IMR-90 (cell line): Measurements from ENCODE around the gene CMC2. TPM values are rescaled to one million over a fixed set of nuclear protein-coding genes. Genes with fewer than 3 reads are reported as not detected.

ENCODE experiments used
- ATAC-seq: fragments of 200-7000 bp; cut with Tn5 transposase; 2 replicates; pipeline ENCODE4 v1.9.1; 2020; ENCODE audit warnings: low read depth, mild to moderate bottlenecking, moderate library complexity
- BruUV-seq: library from RNA; stranded (reverse); fragments of 400-500 nt; replicated peaks from 2 replicates; lab custom pipeline; 2021; lab: Mats Ljungman, UMichigan
- CTCF ChIA-PET: fragments of 300-600 bp; formaldehyde crosslinking; extraction: SDS; loops from one replicate; lab custom pipeline; 2021; ENCODE audit warnings: antibody characterized with exemption; lab: Yijun Ruan, JAX
- POLR2A ChIA-PET: fragments of 300-600 bp; sonication (Branson Sonifier 250); formaldehyde crosslinking; loops from one replicate; lab custom pipeline; 2022; ENCODE audit warnings: antibody characterized with exemption; ENCODE audit not compliant: unreplicated experiment; lab: Charles Lee
- DNase-seq: peaks from one replicate; pipeline ENCODE4 v3.0.0; 2013
- H2AFZ ChIP-seq: replicated peaks from 2 replicates; pipeline ENCODE3; 2013; ENCODE audit warnings: low read length, mild to moderate bottlenecking; ENCODE audit not compliant: poor library complexity
- H2AK5ac ChIP-seq: 2 replicates; pipeline ENCODE4 v1.6.1; 2013; ENCODE audit warnings: low read depth, low read length, inconsistent platforms
- H2AK9ac ChIP-seq: replicated peaks from 2 replicates; pipeline ENCODE3; 2013; ENCODE audit warnings: mild to moderate bottlenecking, low read depth, low read length, moderate library complexity; ENCODE audit not compliant: poor library complexity
- H2BK120ac ChIP-seq: 2 replicates; pipeline ENCODE4 v1.6.1; 2013; ENCODE audit warnings: low read depth, low read length, inconsistent platforms
- H2BK15ac ChIP-seq: 3 replicates; pipeline ENCODE4 v1.6.1; 2013; ENCODE audit warnings: low read depth, low read length, inconsistent platforms
- H2BK20ac ChIP-seq: 2 replicates; pipeline ENCODE4 v1.6.1; 2013; ENCODE audit warnings: low read depth, mild to moderate bottlenecking, inconsistent platforms, low read length, moderate library complexity
- H2BK5ac ChIP-seq: 2 replicates; pipeline ENCODE4 v1.6.1; 2013; ENCODE audit warnings: mild to moderate bottlenecking, low read depth, low read length, inconsistent platforms; ENCODE audit not compliant: poor library complexity, severe bottlenecking
- H3K14ac ChIP-seq: replicated peaks from 2 replicates; pipeline ENCODE4 v1.6.1; 2013; ENCODE audit warnings: low read depth, low read length, inconsistent platforms
- H3K18ac ChIP-seq: 2 replicates; pipeline ENCODE4 v1.6.1; 2013; ENCODE audit warnings: low read depth, low read length, control low read depth
- H3K23ac ChIP-seq: 2 replicates; pipeline ENCODE4 v1.6.1; 2013; ENCODE audit warnings: low read depth, low read length, inconsistent platforms
- H3K27ac ChIP-seq: 2 replicates; pipeline ENCODE4 v1.5.1; 2013; ENCODE audit warnings: mild to moderate bottlenecking, control low read depth, low read length; ENCODE audit not compliant: insufficient read depth
- H3K27me3 ChIP-seq: 2 replicates; pipeline ENCODE4 v1.6.1; 2013; ENCODE audit warnings: low read length; ENCODE audit not compliant: control insufficient read depth, insufficient read depth
- H3K36me3 ChIP-seq: 2 replicates; pipeline ENCODE4 v1.6.1; 2013; ENCODE audit warnings: low read length, mixed read lengths; ENCODE audit not compliant: control insufficient read depth, insufficient read depth
- H3K4ac ChIP-seq: 2 replicates; pipeline ENCODE4 v1.6.1; 2013; ENCODE audit warnings: low read depth, low read length, inconsistent platforms
- H3K4me1 ChIP-seq: 2 replicates; pipeline ENCODE4 v1.6.1; 2013; ENCODE audit warnings: low read length, mixed read lengths; ENCODE audit not compliant: control insufficient read depth, insufficient read depth
- H3K4me2 ChIP-seq: 2 replicates; pipeline ENCODE4 v1.6.1; 2013; ENCODE audit warnings: low read depth, mild to moderate bottlenecking, control low read depth, low read length, moderate library complexity
- H3K4me3 ChIP-seq: 2 replicates; pipeline ENCODE4 v1.5.1; 2013; ENCODE audit warnings: low read depth, mild to moderate bottlenecking, control low read depth, low read length, moderate library complexity; ENCODE audit not compliant: insufficient read depth
- H3K56ac ChIP-seq: 2 replicates; pipeline ENCODE4 v1.6.1; 2013; ENCODE audit warnings: low read length, inconsistent platforms; ENCODE audit not compliant: insufficient read depth; ENCODE audit errors: extremely low read depth
- H3K79me1 ChIP-seq, 2 experiments: 2 replicates each; pipeline ENCODE4 v1.6.1; 2013; ENCODE audit warnings: low read length in 2 of 2, inconsistent platforms in 1 of 2, low read depth in 1 of 2
- H3K9ac ChIP-seq: 2 replicates; pipeline ENCODE4 v1.6.1; 2013; ENCODE audit warnings: low read depth, low read length, control low read depth
- H3K9me1 ChIP-seq: 2 replicates; pipeline ENCODE4 v1.6.1; 2013; ENCODE audit warnings: low read length, inconsistent platforms; ENCODE audit not compliant: insufficient read depth
- H3K9me3 ChIP-seq: 2 replicates; pipeline ENCODE4 v1.6.1; 2013; ENCODE audit warnings: low read length; ENCODE audit not compliant: control insufficient read depth, insufficient read depth
- H4K20me1 ChIP-seq: 2 replicates; pipeline ENCODE4 v1.6.1; 2013; ENCODE audit warnings: low read length, inconsistent platforms; ENCODE audit not compliant: insufficient read depth
- H4K5ac ChIP-seq: 2 replicates; pipeline ENCODE4 v1.6.1; 2013; ENCODE audit warnings: mild to moderate bottlenecking, low read depth, low read length, control low read depth
- H4K8ac ChIP-seq, 2 experiments: 2 replicates each; pipeline ENCODE4 v1.6.1; 2013; ENCODE audit warnings: low read depth in 2 of 2, low read length in 2 of 2, control low read depth in 1 of 2, inconsistent platforms in 1 of 2
- H4K91ac ChIP-seq: 2 replicates; pipeline ENCODE4 v1.6.1; 2013; ENCODE audit warnings: low read depth, low read length, inconsistent platforms; ENCODE audit not compliant: insufficient read depth
- BHLHE40 ChIP-seq: fragments of 150-350 bp; IDR thresholded peaks from 2 replicates; pipeline ENCODE4 v1.6.1; 2016; ENCODE audit warnings: mild to moderate bottlenecking, low read depth, low read length
- CEBPB ChIP-seq: IDR thresholded peaks from 2 replicates; pipeline ENCODE4 v1.6.1; 2012; ENCODE audit warnings: low read depth, low read length, improper control_type of control experiment
- CHD1 ChIP-seq: IDR thresholded peaks from 2 replicates; pipeline ENCODE4 v1.6.1; 2012; ENCODE audit warnings: low read depth, low read length, improper control_type of control experiment
- CTCF ChIP-seq: conservative IDR thresholded peaks from 2 replicates; pipeline ENCODE4 v1.5.1; 2012; ENCODE audit warnings: mild to moderate bottlenecking, low read depth, low read length, improper control_type of control experiment
- ELK1 ChIP-seq: fragments of 150-350 bp; IDR thresholded peaks from 2 replicates; pipeline ENCODE4 v1.6.1; 2016; ENCODE audit warnings: low read depth, mild to moderate bottlenecking, low read length, moderate library complexity, borderline replicate concordance
- FOS ChIP-seq: fragments of 150-350 bp; IDR thresholded peaks from 2 replicates; pipeline ENCODE4 v1.6.1; 2016; ENCODE audit warnings: low read depth, low read length
- MAFK ChIP-seq: IDR thresholded peaks from 2 replicates; pipeline ENCODE4 v1.6.1; 2012; ENCODE audit warnings: low read depth, low read length, improper control_type of control experiment
- MAZ ChIP-seq: IDR thresholded peaks from 2 replicates; pipeline ENCODE4 v1.6.1; 2012; ENCODE audit warnings: low read depth, mild to moderate bottlenecking, low read length, improper control_type of control experiment, moderate library complexity, borderline replicate concordance
- MXI1 ChIP-seq: IDR thresholded peaks from 2 replicates; pipeline ENCODE4 v1.6.1; 2012; ENCODE audit warnings: low read depth, mild to moderate bottlenecking, low read length, moderate library complexity, borderline replicate concordance
- NFE2L2 ChIP-seq: fragments of 150-350 bp; IDR thresholded peaks from 2 replicates; pipeline ENCODE4 v1.6.1; 2016; ENCODE audit warnings: low read depth, mild to moderate bottlenecking, low read length
- POLR2A ChIP-seq: IDR thresholded peaks from 2 replicates; pipeline ENCODE4 v1.6.1; 2012; ENCODE audit warnings: mild to moderate bottlenecking, low read depth, low read length
- RAD21 ChIP-seq: IDR thresholded peaks from 2 replicates; pipeline ENCODE4 v1.6.1; 2012; ENCODE audit warnings: low read length, improper control_type of control experiment
- RCOR1 ChIP-seq: IDR thresholded peaks from 2 replicates; pipeline ENCODE4 v1.6.1; 2012; ENCODE audit warnings: mild to moderate bottlenecking, low read length, improper control_type of control experiment; ENCODE audit not compliant: insufficient replicate concordance
- RFX5 ChIP-seq: IDR thresholded peaks from 2 replicates; pipeline ENCODE4 v1.8.0; 2012; ENCODE audit warnings: low read depth, mild to moderate bottlenecking, low read length, moderate library complexity
- SMC3 ChIP-seq: fragments of 150-350 bp; IDR thresholded peaks from 2 replicates; pipeline ENCODE4 v1.6.1; 2016; ENCODE audit warnings: low read depth, mild to moderate bottlenecking, antibody characterized with exemption, low read length, moderate library complexity
- USF2 ChIP-seq: fragments of 150-350 bp; IDR thresholded peaks from 2 replicates; pipeline ENCODE4 v1.6.1; 2017; ENCODE audit warnings: mild to moderate bottlenecking, antibody characterized with exemption, low read length, low read depth
- WGBS, 2 experiments: methylation state at CpG; one replicate each; pipeline versions ENCODE4 v1.1.5 to v1.1.7; 2013; ENCODE audit warnings: missing lambda C conversion rate in 2 of 2; ENCODE audit not compliant: insufficient read length in 1 of 2; ENCODE audit errors: extremely low coverage in 2 of 2; 5-methylcytosine and 5-hydroxymethylcytosine counted together
- dilution Hi-C: fragments of 300-500 bp; cut with HindIII; formaldehyde crosslinking; loops from one replicate; pipeline ENCODE4 v1.14.3; 2018; ENCODE audit warnings: low sequenced_read_pairs; ENCODE audit not compliant: unreplicated experiment
- in situ Hi-C: fragments of 300-500 bp; cut with MboI; formaldehyde crosslinking; loops from 3 replicates; pipeline ENCODE4 v1.14.3; 2019; ENCODE audit warnings: low sequenced_read_pairs, inconsistent platforms, mixed read lengths
- intact Hi-C: fragments of 100-400 bp; cut with micrococcal nuclease; formaldehyde crosslinking; loops from 2 replicates; pipeline ENCODE4 v1.10.0; 2022
- polyA plus RNA-seq, 3 experiments: library from polyadenylated mRNA; depleted of rRNA; stranded (reverse); fragments of >200 nt; gene quantifications; 2 replicates each; pipeline ENCODE4 v1.2.3, GENCODE V29; 2012; ENCODE audit warnings: low replicate concordance in 1 of 3
- total RNA-seq: library from RNA; depleted of rRNA; stranded (reverse); fragments of >200 nt; gene quantifications from 2 replicates; pipeline ENCODE4 v1.2.3, GENCODE V29; 2012

The CMC2 gene
- total and polyA plus RNA-seq, 2 of the 4 experiments (the other 2 are of a cell fraction) = 57.0 to 104 TPM

- POLR2A ChIA-PET = no interaction called here
These were observed 70.3 kb downstream of the CMC2 start for GRCh38 chr16:80936410-80936809.

More at GRCh38 chr16:80936410-80936809, 70.3 kb downstream of the CMC2 start:
- peak; percentile 16 for DNase-seq
- Histone ChIP-seq H2AK9ac (no peak overlapping the region), H3K9ac (no peak overlapping the region), H3K4me1 (peaks cover 3% of the 10 kb centered on the region), H4K5ac (no peak overlapping the region), H3K4me2 (no peak overlapping the region), H3K18ac (no peak overlapping the region), H2BK15ac (no peak overlapping the region), H3K4ac (no peak overlapping the region), H3K9me3 (no peaks in the 10 kb centered on the region), H3K23ac (no peak overlapping the region), H3K27ac (no peak overlapping the region), H3K14ac (no peak overlapping the region), H2AK5ac (no peak overlapping the region), H3K36me3 (no peaks in the 10 kb centered on the region), H2BK5ac (no peak overlapping the region), H3K4me3 (no peak overlapping the region), H3K56ac (no peak overlapping the region), H4K8ac (no peak overlapping the region), H2BK20ac (no peak overlapping the region), H3K9me1 (no peaks in the 10 kb centered on the region), H2AFZ (no peak overlapping the region), H2BK120ac (no peak overlapping the region), H3K27me3 (no peaks in the 10 kb centered on the region), H4K91ac (no peak overlapping the region), H4K20me1 (no peaks in the 10 kb centered on the region), H3K79me1 (no peaks in the 10 kb centered on the region)
- TF ChIP-seq BHLHE40 (no peak), CHD1 (no peak), RFX5 (no peak), RCOR1 (no peak), ELK1 (no peak), RAD21 (no peak), CTCF (no peak), CEBPB (no peak), FOS (no peak), SMC3 (no peak), NFE2L2 (no peak), POLR2A (no peak), MAZ (no peak), USF2 (no peak), MXI1 (no peak), MAFK (no peak)
- CTCF ChIA-PET = interaction anchor here (0.6 kb wide), 1 partner anchor 38 kb away, joined by 3 read pairs; no protein-coding TSS in a partner anchor
- BruUV-seq = no TSS peak
- no peak for ATAC-seq
- intact Hi-C loops = no loop called here
- dilution Hi-C loops = no loop called here
- WGBS, 2 experiments = no CpG with 5 or more reads among the region's 2 CpGs
- in situ Hi-C loops = no loop called here
